ENCODE results near the gene DDOST.

- TF ChIP-seq CTCF (IDR thresholded peaks at IDR 0.05) (no peak), ZFX (IDR thresholded peaks at IDR 0.05; ENCODE audit: borderline replicate concordance) (no peak)
These were observed 20.8 kb upstream of the DDOST start for GRCh38 chr1:20681999-20682398.

All from 22Rv1 (cell line).